ENCODE measurements around the gene CNN3.

DNA sequence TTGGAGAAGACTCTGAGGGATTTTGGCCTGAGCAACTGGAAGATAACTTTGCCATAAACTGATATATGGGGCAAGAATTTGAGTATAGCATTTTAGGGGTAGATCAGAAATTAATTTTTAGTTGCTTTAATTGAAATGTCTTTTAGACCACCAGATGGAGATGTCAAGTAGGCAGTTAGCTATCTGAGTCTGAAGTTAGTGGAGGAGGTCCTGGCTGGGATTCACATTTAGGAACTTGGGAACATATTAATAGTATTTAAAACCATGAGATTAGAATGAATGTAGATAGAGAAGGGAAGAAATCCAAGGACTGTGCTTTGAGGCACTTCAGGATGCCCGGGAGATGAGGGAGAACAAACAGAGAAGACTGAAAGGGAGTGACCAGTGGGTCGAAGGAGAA, 74.1 kb downstream of the CNN3 start:
- TF ChIP-seq, protein P1, sequence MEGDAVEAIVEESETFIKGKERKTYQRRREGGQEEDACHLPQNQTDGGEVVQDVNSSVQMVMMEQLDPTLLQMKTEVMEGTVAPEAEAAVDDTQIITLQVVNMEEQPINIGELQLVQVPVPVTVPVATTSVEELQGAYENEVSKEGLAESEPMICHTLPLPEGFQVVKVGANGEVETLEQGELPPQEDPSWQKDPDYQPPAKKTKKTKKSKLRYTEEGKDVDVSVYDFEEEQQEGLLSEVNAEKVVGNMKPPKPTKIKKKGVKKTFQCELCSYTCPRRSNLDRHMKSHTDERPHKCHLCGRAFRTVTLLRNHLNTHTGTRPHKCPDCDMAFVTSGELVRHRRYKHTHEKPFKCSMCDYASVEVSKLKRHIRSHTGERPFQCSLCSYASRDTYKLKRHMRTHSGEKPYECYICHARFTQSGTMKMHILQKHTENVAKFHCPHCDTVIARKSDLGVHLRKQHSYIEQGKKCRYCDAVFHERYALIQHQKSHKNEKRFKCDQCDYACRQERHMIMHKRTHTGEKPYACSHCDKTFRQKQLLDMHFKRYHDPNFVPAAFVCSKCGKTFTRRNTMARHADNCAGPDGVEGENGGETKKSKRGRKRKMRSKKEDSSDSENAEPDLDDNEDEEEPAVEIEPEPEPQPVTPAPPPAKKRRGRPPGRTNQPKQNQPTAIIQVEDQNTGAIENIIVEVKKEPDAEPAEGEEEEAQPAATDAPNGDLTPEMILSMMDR (IDR thresholded peaks at IDR 0.05) = no peak
- TF ChIP-seq POLR2A (IDR thresholded peaks at IDR 0.05) = no peak

All from breast epithelium (tissue), 3 donors.